Ovary (tissue), 9 donors: ENCODE data around the gene CFAP69. TPM values are rescaled to one million over a fixed set of nuclear protein-coding genes. Genes with fewer than 3 reads are reported as not detected.

ENCODE experiments used
- DNase-seq, 5 donors: peaks; one replicate each; pipeline ENCODE4 v3.0.0-alpha.2; 2019 to 2020
- H3K27ac ChIP-seq, 2 donors: fragments of 200-600 bp; one replicate each; pipeline versions ENCODE4 v1.5.1 to v1.8.0; 2019 to 2022
- H3K27me3 ChIP-seq: fragments of 200-600 bp; one replicate; pipeline ENCODE4 v1.8.0; 2022
- H3K36me3 ChIP-seq: fragments of 200-600 bp; sonication (generic); one replicate; pipeline ENCODE4 v1.5.1; 2019
- H3K4me1 ChIP-seq: one replicate; pipeline ENCODE4 v1.8.1; 2013; ENCODE audit warnings: mild to moderate bottlenecking, moderate library complexity; ENCODE audit not compliant: insufficient read depth
- H3K4me3 ChIP-seq: fragments of 200-600 bp; sonication (generic); one replicate; pipeline ENCODE4 v1.5.1; 2017
- H3K9me3 ChIP-seq, 2 donors: fragments of 200-600 bp in 1 of 2; sonication (generic) in 1 of 2; one replicate each; pipeline versions ENCODE4 v1.5.1 to v1.8.1; 2013 to 2019; ENCODE audit warnings: mild to moderate bottlenecking in 1 of 2, moderate library complexity in 1 of 2
- EP300 ChIP-seq: sonication (generic); formaldehyde crosslinking; IDR thresholded peaks from one replicate; pipeline ENCODE4 v1.6.1; 2017; ENCODE audit warnings: antibody characterized with exemption
- POLR2A ChIP-seq: fragments of 450-650 bp; IDR thresholded peaks from one replicate; pipeline ENCODE4 v1.6.1; 2017; ENCODE audit warnings: antibody characterized with exemption, mild to moderate bottlenecking, moderate library complexity
- WGBS, 3 donors: extraction: QIAGEN DNeasy Blood & Tissue Kit in 1 of 3; methylation state at CpG; one replicate each; pipeline versions ENCODE4 v1.1.5 to v1.1.7; 2013 to 2017; 5-methylcytosine and 5-hydroxymethylcytosine counted together
- intact Hi-C, 4 donors: fragments of 100-400 bp; cut with DNase I; formaldehyde crosslinking; loops; one replicate each; pipeline versions ENCODE4 v1.11.0 to v1.15.1; 2022 to 2023
- polyA plus RNA-seq, 2 donors: library from polyadenylated mRNA; stranded (reverse); fragments of 200-250 nt in 1 of 2; fragments of 350-450 nt in 1 of 2; fragmentation: Illumina TruSeq in 1 of 2; extraction: RNeasy Lipid Tissue Mini Kit (QIAGEN cat#74804) in 1 of 2; gene quantifications; one replicate each; pipeline ENCODE4 v1.2.3, GENCODE V29; 2013 to 2014
- total RNA-seq, 7 donors: library from RNA; depleted of rRNA in 2 of 7; stranded (reverse); fragments of >200 nt in 2 of 7; fragmentation: NEBNext Ultra II Directional in 3 of 7; extraction: Animal tissue kit (Norgen Biotek cat#: 25700) in 3 of 7; gene quantifications; one replicate each; pipeline versions ENCODE4 v1.1.0 to v1.2.4, GENCODE V29; 2016 to 2023
- TF ChIP-seq, protein P1 (sequence below), 3 donors: fragments of 450-650 bp in 2 of 3; fragments of 200-600 bp in 1 of 3; IDR thresholded peaks; one replicate each; pipeline versions ENCODE4 v1.5.1 to v1.8.0; 2016 to 2022; ENCODE audit warnings: antibody characterized with exemption in 3 of 3, mild to moderate bottlenecking in 1 of 3
- donor health status: DM: no; HTN: no; CAD: no; lungs with moderate emphysema.
- donor health status: DM: no; HTN: no; CAD: no.
- donor health status: Bipolar disorder and iron deficiency.
- donor health status: DM: yes; HTN: yes; CAD: no.
- donor health status: DM: no; HTN: no; CAD: no.
- donor health status: DM: yes; HTN: yes; CAD: no.

Gene CFAP69
- total and polyA plus RNA-seq, 9 donors: 3.1 to 37.9 (median 10.6) TPM

DNA sequence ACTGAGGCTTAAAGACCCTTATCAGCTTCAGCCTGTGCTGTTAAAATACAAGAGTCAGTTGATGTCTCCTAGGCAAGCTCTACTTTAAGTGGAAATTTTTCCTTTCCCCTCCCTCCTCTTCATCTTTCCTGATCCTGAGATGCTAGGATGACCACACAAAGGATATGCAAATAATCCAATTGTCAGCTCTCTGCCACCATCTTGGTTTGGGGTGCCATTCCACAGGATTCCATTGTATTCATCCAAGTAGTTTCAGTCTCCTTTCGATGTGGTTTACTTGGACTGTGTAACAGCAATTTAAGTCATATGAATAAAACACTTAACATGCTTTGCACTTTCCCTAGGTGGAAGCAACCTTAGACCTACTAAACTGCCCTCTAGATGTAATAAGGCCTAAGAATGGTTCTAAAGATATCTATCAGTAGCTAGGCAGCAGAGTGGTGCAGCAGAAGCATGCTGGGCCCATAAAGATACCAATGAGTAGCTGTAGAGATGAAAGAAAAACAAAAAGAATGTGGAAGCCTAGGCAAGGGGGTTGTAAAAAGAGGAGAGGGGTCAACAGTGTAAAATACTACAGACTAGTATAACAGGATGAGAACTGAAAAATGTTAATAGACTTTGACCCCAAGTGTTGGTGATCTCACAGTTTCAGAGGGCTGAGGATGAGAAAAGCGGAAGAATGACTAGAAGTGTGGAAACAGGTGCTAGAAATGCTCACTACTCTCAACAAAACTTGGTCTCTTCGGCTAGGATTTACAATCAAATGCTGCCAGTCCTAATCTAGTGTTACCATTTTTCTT lies 2.4 kb upstream of the CFAP69 start:
- Histone ChIP-seq H3K27ac (no peak overlapping the region), H3K36me3 (no peaks in the 10 kb centered on the region), H3K4me1 (peaks cover 5% of the 10 kb centered on the region), H3K9me3 (no peaks in the 10 kb centered on the region), H3K4me3 (no peak overlapping the region), H3K27me3 (no peaks in the 10 kb centered on the region)
- no peak for DNase-seq
- TF ChIP-seq POLR2A (no peak), EP300 (no peak)
- TF ChIP-seq, protein P1, sequence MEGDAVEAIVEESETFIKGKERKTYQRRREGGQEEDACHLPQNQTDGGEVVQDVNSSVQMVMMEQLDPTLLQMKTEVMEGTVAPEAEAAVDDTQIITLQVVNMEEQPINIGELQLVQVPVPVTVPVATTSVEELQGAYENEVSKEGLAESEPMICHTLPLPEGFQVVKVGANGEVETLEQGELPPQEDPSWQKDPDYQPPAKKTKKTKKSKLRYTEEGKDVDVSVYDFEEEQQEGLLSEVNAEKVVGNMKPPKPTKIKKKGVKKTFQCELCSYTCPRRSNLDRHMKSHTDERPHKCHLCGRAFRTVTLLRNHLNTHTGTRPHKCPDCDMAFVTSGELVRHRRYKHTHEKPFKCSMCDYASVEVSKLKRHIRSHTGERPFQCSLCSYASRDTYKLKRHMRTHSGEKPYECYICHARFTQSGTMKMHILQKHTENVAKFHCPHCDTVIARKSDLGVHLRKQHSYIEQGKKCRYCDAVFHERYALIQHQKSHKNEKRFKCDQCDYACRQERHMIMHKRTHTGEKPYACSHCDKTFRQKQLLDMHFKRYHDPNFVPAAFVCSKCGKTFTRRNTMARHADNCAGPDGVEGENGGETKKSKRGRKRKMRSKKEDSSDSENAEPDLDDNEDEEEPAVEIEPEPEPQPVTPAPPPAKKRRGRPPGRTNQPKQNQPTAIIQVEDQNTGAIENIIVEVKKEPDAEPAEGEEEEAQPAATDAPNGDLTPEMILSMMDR (IDR thresholded peaks at IDR 0.05): no peak
- intact Hi-C loops: no loop called here
- 88 to 89% (median 89%) methylated on average over 3 of the region's 3 CpGs for WGBS, 3 donors

DNA sequence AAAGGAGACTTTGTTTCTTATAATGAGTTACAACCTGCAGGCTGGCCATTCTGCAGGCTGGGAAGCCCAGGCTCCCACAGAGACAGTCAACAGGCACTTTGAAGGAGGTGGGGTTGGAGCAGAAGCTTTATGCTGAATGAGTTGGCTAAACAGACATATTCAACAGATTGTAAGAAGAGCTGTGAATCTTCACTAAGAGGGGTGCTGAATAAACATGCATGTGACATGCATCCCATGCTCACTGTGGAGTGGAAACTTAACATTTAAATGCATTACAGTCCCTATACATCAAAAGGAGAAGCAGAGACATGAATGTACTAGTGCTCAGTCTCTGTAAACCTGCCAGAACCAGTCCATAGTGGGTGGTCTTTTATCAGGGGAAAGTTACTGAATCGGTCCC lies 1.4 kb upstream of the CFAP69 start:
- H3K36me3 ChIP-seq: no peaks in the 10 kb centered on the region
- intact Hi-C loops: no loop called here
- no peak overlapping the region for H3K27ac ChIP-seq
- H3K9me3 ChIP-seq: no peaks in the 10 kb centered on the region
- H3K4me3 ChIP-seq: no peak overlapping the region
- TF ChIP-seq, protein P1 (IDR thresholded peaks at IDR 0.05): no peak
- TF ChIP-seq POLR2A (no peak), EP300 (no peak)
- H3K4me1 ChIP-seq: peaks cover 5% of the 10 kb centered on the region
- WGBS, 3 donors: 10 to 28% (median 17%) methylated on average over 1 of the region's 1 CpG
- DNase-seq: no peak
- no peaks in the 10 kb centered on the region for H3K27me3 ChIP-seq

- intact Hi-C loops: no loop called here
- Histone ChIP-seq H3K4me1 (peaks cover 5% of the 10 kb centered on the region), H3K27ac (no peak overlapping the region), H3K36me3 (no peaks in the 10 kb centered on the region), H3K9me3 (no peaks in the 10 kb centered on the region), H3K4me3 (peak overlapping the region; percentile 63), H3K27me3 (no peaks in the 10 kb centered on the region)
- 9 to 12% (median 10%) methylated on average over 6 of the region's 6 CpGs for WGBS, 3 donors
- TF ChIP-seq EP300 (no peak), POLR2A (no peak)
- TF ChIP-seq, protein P1 (IDR thresholded peaks at IDR 0.05): no peak
- DNase-seq: no peak
These were observed 437 bp upstream of the CFAP69 start for GRCh38 chr7:90244565-90244908.

GRCh38 chr7:90246171-90246570 lies 1.2 kb downstream of the CFAP69 start:
- no peak for DNase-seq
- Histone ChIP-seq H3K27me3 (no peaks in the 10 kb centered on the region), H3K27ac (no peak overlapping the region), H3K9me3 (no peaks in the 10 kb centered on the region), H3K4me1 (peaks cover 5% of the 10 kb centered on the region), H3K36me3 (no peaks in the 10 kb centered on the region), H3K4me3 (peak overlapping the region; percentile 63)
- intact Hi-C loops: no loop called here
- WGBS, 3 donors: 18 to 29% (median 27%) methylated on average over 9 of the region's 9 CpGs
- TF ChIP-seq, protein P1 (IDR thresholded peaks at IDR 0.05): no peak
- no peak for TF ChIP-seq EP300
